SH-SY5Y (cell line): ENCODE data around the gene ATP10B.

Experiments used
- GATA2 ChIP-seq: IDR thresholded peaks from 2 replicates; pipeline ENCODE4 v1.6.1; 2011; ENCODE audit warnings: mild to moderate bottlenecking, low read depth, low read length
- GATA3 ChIP-seq: IDR thresholded peaks from 2 replicates; pipeline ENCODE4 v1.6.1; 2011; ENCODE audit warnings: low read depth, mild to moderate bottlenecking, low read length, moderate library complexity

DNA sequence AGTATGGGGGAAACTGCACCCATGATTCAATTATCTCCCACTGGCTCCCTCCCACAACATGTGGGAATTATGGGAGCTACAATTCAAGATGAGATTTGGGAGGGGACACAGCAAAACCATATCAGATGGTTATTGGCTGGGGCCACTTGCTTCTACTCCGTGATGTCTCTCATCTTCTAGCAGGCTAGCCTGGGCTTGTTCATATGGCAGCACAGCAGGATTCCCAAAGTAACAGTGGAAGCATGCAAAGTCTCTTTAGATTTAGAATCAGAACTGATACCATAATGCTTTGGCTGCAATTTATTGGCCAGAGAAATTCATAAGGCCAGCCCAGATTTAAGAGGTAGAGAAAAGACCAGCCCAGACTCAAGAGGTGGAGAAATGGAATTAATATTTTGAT lies 304.1 kb downstream of the ATP10B start:
- no peak for TF ChIP-seq GATA2
- TF ChIP-seq GATA3 = no peak
